Stimulated activated CD8-positive, alpha-beta memory T cell treated with anti-CD3 and anti-CD28 coated beads, Interleukin-12 subunit alpha, Interleukin-12 subunit beta, amount 100 ng/mL, for 24 hours (primary cell): ENCODE results near the gene TM9SF3.
"Not testable (repeated sequence)": the region's sequence is repeated elsewhere in the genome, so short reads cannot be mapped to it uniquely, and the experiment has no call there.

ENCODE experiments used
- DNase-seq: peaks from one replicate; pipeline ENCODE4 v3.0.0-alpha.2; 2020; ENCODE audit errors: extremely low read depth

The TM9SF3 gene

GRCh38 chr10:96568402-96568801, 18.4 kb downstream of the TM9SF3 start:
- no peak for DNase-seq

- no peak for DNase-seq
Measured at GRCh38 chr10:96565774-96566173, 21.0 kb downstream of the TM9SF3 start.

GRCh38 chr10:96560966-96561887, 25.6 kb downstream of the TM9SF3 start:
- no peak for DNase-seq

- no peak for DNase-seq
Measured at GRCh38 chr10:96560489-96560888, 26.3 kb downstream of the TM9SF3 start.

- DNase-seq = no peak
Measured at GRCh38 chr10:96556003-96556402, 30.8 kb downstream of the TM9SF3 start.

- no peak for DNase-seq
Measured at GRCh38 chr10:96555330-96555729, 31.5 kb downstream of the TM9SF3 start.

- no peak for DNase-seq
Measured at GRCh38 chr10:96548589-96548988, 38.2 kb downstream of the TM9SF3 start.

- DNase-seq = not testable (repeated sequence)
Measured at GRCh38 chr10:96545558-96545957, 41.3 kb downstream of the TM9SF3 start.

GRCh38 chr10:96541921-96542320, 44.9 kb downstream of the TM9SF3 start:
- DNase-seq = no peak

- no peak for DNase-seq
Measured at GRCh38 chr10:96540240-96540639, 46.6 kb downstream of the TM9SF3 start.

GRCh38 chr10:96538683-96539082, 48.1 kb downstream of the TM9SF3 start:
- DNase-seq = no peak

- DNase-seq = no peak
Measured at GRCh38 chr10:96536129-96536528, 50.7 kb downstream of the TM9SF3 start.

- no peak for DNase-seq
Measured at GRCh38 chr10:96532523-96532922, 54.3 kb downstream of the TM9SF3 start.

- DNase-seq = no peak
Measured at GRCh38 chr10:96529634-96530279, 57.1 kb downstream of the TM9SF3 start.

GRCh38 chr10:96524741-96525140, 62.1 kb downstream of the TM9SF3 start:
- no peak for DNase-seq

GRCh38 chr10:96517284-96517683, 69.5 kb downstream of the TM9SF3 start:
- no peak for DNase-seq

GRCh38 chr10:96516337-96516736, 70.5 kb downstream of the TM9SF3 start:
- no peak for DNase-seq

GRCh38 chr10:96513698-96514561, 72.9 kb downstream of the TM9SF3 start, which contains the start of gene TLL2:
TLL2 (minus strand) TSS chr10:96513926; CDS start chr10:96513685, 241 bp downstream.
- DNase-seq = no peak

- DNase-seq = no peak
Measured at GRCh38 chr10:96513305-96513697, 73.5 kb downstream of the TM9SF3 start.

- no peak for DNase-seq
Measured at GRCh38 chr10:96512524-96513304, 74.1 kb downstream of the TM9SF3 start.
